Measurements from ENCODE around the gene ZHX3. TPM values are rescaled to one million over a fixed set of nuclear protein-coding genes. Genes with fewer than 3 reads are reported as not detected.
A peak's percentile ranks its signal among the peaks of the same experiment; 100 is the strongest.
"Not testable (repeated sequence)": the region's sequence is repeated elsewhere in the genome, so short reads cannot be mapped to it uniquely, and the experiment has no call there.

Gene ZHX3
- total RNA-seq, 2 donors from 2014 or later, result 6.9 to 9.6 TPM

DNA sequence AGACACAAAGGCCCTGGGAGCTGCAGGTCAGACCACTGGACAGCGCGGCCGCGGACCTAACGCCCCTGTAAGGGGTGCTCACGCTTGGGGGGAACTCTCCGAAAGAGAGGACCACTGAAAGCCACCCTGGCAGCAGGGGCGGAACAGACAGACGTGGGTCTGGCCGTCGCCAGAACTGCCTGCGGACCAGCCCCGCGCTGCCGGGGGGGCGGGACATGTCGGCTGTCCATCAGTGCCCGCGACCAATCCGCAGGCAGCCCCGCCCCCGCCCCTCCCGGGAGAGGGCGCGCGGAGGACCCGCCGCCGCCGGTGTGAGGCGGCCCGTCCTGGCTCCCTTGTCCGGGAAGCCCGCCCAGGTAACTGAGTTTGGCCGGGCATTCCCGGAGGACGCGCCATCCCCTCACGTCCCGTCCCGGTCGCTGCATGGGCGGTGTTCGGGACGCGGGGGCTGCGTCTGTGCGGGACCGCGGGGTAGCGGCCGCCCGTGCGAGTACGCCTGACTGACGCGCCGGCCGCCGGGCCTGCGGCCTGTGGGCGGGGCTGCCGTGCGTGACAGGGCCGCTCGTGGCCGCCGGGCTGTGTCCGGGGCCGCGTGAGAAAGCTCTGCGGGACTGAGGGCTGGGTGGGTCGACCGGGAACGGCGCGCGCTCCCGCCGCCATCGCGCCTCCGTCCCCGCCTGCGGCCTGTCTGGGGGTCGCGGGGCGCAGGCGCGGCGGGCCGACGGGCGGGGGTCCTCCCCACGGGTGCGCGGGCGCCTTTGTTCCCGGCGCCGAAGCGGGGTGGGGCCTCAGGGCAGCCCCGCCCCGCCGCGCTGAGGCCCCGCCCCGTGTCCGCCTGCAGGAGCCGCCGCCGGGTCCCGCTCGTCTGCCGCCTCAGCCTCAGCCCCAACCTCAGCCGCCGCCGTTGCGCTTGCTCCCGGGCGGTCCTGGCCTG lies 180.6 kb downstream of the ZHX3 start, which contains the start of gene PLCG1:
PLCG1 (plus strand) TSS at position 864 of the 934 bp plus-strand sequence. CDS start 99 bp downstream, outside the sequence.
- peaks cover 35% of the 10 kb centered on the region for H3K4me1 Mint-ChIP-seq
- H3K4me3 Mint-ChIP-seq, result peak within 1 kb of the TSS; percentile 84
- peak; percentile 66 for ATAC-seq (replicated peaks)
- peak within 1 kb of the TSS; percentile 75 for H3K27ac Mint-ChIP-seq
- H3K27me3 Mint-ChIP-seq, result no peaks in the 10 kb centered on the region
- H3K36me3 Mint-ChIP-seq (ENCODE audit: low read depth), result peaks cover 51% of the 10 kb centered on the region
- no peaks in the 10 kb centered on the region for H3K9me3 Mint-ChIP-seq

DNA sequence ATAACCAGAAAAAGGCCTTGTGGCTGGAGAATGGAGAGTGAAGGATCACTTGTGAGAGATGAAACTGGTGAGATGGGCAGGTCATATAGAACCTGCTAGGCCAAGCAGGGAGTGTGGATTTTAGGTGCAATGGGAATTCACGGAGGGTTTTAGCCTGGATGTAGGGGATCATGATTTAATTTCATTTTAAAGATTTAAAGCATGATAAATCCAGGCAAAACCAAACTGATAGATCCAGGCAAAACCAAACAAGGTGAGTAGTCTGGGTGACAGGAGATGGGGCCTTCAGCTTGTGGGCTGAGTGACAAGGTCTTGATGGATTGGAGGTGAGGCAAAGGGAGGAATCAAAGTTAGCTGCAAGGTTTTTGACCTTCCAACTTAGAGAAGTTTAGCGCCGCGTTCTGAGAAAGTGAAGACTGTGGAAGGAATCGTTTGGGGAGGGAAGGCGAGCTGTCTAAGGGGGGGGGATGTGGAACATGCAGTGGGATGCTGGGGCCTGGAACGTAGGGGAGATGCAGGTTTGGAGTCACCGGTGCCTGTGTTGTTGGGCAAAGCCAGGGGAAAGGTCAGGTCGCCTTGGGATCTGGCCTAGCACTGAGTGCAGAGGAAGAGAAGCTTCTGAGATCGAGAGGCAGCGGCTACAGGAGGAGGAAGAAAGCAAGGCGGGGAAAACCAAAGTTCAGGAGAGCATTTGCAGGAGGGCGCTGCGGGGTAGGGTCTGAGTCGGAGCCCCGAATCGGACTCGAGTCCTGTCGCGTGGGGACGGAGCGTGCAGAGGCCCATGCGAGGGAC lies 181.4 kb downstream of the ZHX3 start:
- Mint-ChIP-seq H3K27ac (peak overlapping the region; percentile 60), H3K27me3 (no peaks in the 10 kb centered on the region), H3K4me1 (peaks cover 34% of the 10 kb centered on the region), H3K4me3 (peak overlapping the region; percentile 84), H3K9me3 (no peaks in the 10 kb centered on the region), H3K36me3 (ENCODE audit: low read depth) (peaks cover 43% of the 10 kb centered on the region)
- no peak for ATAC-seq (replicated peaks)

GRCh38 chr20:41135187-41135887 lies 182.2 kb downstream of the ZHX3 start:
- Mint-ChIP-seq H3K27me3 (no peaks in the 10 kb centered on the region), H3K9me3 (no peaks in the 10 kb centered on the region), H3K4me3 (peak overlapping the region; percentile 84), H3K36me3 (ENCODE audit: low read depth) (peaks cover 35% of the 10 kb centered on the region), H3K4me1 (peaks cover 27% of the 10 kb centered on the region), H3K27ac (peak overlapping the region; percentile 60)
- no peak for ATAC-seq (replicated peaks)

GRCh38 chr20:41134362-41135186 lies 183.0 kb downstream of the ZHX3 start:
- no peak for ATAC-seq (replicated peaks)
- Mint-ChIP-seq H3K4me3 (peak overlapping the region; percentile 84), H3K36me3 (ENCODE audit: low read depth) (peaks cover 28% of the 10 kb centered on the region), H3K9me3 (no peaks in the 10 kb centered on the region), H3K27ac (peak overlapping the region; percentile 60), H3K27me3 (no peaks in the 10 kb centered on the region), H3K4me1 (peaks cover 26% of the 10 kb centered on the region)

DNA sequence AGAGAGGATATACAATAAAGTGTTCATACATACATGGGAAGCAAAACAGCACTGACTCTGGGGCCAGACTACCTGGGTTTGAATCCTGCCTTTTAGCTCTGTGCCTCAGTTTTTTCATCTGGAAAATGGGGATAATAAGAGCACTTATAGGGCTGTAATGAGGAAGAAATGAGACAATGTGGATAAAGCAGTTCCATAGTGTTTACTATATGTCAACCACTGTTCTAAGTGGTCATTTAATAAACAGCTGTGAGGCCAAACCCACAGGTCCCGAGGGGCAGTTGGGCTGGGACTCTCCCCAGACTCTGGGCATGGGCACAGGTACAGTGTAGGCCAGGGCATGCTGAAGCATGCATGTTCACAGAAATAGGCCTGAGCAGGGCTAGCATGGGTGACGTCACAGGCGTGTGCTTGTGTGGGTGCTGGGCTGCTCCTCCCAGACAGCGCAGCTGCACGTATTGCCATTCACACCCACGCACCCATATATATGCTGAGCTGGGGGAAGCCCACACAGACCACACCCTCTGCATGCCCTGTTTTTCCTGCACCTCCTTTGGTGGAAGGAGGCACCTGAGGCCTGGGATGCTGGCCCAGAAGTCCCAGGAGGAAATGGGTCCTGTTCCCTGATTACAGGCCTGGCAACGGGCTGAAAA lies 183.7 kb downstream of the ZHX3 start:
- Mint-ChIP-seq H3K4me3 (peak overlapping the region; percentile 84), H3K27me3 (no peaks in the 10 kb centered on the region), H3K9me3 (no peaks in the 10 kb centered on the region), H3K4me1 (peaks cover 26% of the 10 kb centered on the region), H3K36me3 (ENCODE audit: low read depth) (peaks cover 20% of the 10 kb centered on the region), H3K27ac (peak overlapping the region; percentile 60)
- peak; percentile 51 for ATAC-seq (replicated peaks)

DNA sequence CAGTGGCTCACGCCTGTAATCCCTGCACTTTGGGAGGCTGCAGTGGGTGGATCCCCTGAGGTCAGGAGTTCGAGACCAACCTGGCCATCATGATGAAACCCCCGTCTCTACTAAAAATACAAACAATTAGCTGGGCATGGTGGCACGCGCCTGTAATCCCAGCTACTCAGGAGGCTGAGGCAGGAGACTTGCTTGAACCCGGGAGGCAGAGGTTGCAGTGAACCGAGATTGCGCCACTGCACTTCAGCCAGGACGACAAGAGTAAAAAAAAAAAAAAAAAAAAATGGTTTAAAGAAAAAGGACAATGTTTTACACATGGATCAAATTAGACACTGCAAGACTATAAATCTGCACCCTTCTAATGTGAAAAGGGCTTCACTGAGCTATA lies 185.1 kb downstream of the ZHX3 start:
- H3K9me3 Mint-ChIP-seq; ATAC-seq (replicated peaks); H3K36me3 Mint-ChIP-seq (ENCODE audit: low read depth); H3K27me3 Mint-ChIP-seq: not testable (repeated sequence)
- Mint-ChIP-seq H3K4me1 (peaks cover 26% of the 10 kb centered on the region), H3K4me3 (peak overlapping the region; percentile 61), H3K27ac (peak overlapping the region; percentile 77)

DNA sequence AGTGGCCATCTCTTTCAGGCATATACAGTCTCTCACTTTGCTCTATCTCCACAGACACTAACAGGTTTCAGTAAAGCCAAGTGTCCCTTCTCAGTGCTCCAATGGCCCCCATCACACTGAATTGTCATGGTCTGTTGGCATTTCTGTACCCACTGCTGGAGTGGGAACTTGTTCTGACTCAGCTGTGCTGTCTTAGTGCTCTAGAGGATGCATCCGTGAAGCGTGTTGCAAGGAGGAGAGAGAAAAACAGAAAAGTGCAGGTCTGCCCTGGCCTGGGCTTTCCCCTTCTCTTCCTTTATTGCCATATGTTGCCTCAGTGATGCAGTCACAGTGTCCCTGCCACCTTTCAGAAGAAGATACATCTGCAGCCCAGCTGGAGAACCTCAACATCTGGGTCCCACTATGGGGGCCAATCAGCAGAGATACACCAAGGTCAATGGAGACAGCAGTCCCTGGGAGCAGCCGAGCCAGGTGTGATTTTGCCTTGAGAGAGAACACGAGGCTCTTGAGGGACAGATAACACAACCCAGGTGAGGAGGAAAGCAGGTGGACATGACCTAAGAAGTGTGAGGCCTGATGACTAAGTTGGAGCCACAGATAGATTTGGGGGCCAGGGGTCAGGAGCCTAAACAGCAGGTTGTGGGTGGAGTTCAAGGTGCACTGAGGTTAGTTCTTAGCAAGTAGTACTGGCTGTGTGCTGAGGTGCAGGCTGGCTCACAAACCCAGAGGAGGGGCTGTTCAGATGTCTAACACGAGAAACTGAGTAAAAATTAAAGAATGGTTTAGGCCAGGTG lies 185.7 kb downstream of the ZHX3 start:
- H3K27ac Mint-ChIP-seq, result peak overlapping the region; percentile 77
- peak overlapping the region; percentile 61 for H3K4me3 Mint-ChIP-seq
- H3K9me3 Mint-ChIP-seq, result no peaks in the 10 kb centered on the region
- no peaks in the 10 kb centered on the region for H3K27me3 Mint-ChIP-seq
- ATAC-seq (replicated peaks), result peak; percentile 60
- H3K4me1 Mint-ChIP-seq, result peaks cover 26% of the 10 kb centered on the region
- peaks cover 14% of the 10 kb centered on the region for H3K36me3 Mint-ChIP-seq (ENCODE audit: low read depth)

Other genes with a start within 250 kb of the ZHX3 start
- 100 to 1,000 TPM; 184 to 628 TPM for gene PLCG1, start 180.2 kb downstream of the ZHX3 start, total RNA-seq
- gene LPIN3, start 23.1 kb upstream of the ZHX3 start, total RNA-seq, result 1 to 10 TPM; 2.3 to 10.0 TPM
- gene EMILIN3, start 49.1 kb upstream of the ZHX3 start, total RNA-seq, result not detected

Measured in activated T-helper 17 cell treated with anti-CD3 and anti-CD28 coated beads, Interleukin-2, amount 50 U/mL, for 72 hours (primary cell).